Measurements from ENCODE around the gene KIF2A. TPM values are rescaled to one million over a fixed set of nuclear protein-coding genes. Genes with fewer than 3 reads are reported as not detected.

The KIF2A gene
- total and polyA plus RNA-seq, 9 of the 15 experiments (the other 6 are each of a cell fraction or from before 2014, with no cell fraction given) = 42.6 to 126 (median 77.6) TPM

DNA sequence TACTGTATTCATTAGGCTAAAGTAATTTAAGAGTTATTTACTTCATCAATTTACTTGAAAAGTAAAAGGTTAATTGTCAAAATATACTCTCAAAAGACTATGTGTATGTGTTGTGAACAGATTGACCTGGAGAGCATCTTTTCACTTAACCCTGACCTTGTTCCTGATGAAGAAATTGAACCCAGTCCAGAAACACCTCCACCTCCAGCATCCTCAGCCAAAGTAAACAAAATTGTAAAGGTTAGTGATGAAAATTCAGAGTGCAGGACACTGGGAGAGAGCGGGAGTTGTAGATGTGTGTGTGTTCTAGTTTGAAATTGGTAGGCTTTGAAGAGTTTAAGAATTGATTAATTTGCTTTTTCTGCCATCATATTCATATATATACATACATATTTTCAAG is 41.9 kb downstream of the KIF2A start:
- H3K9me3 ChIP-seq (replicated peaks; ENCODE audit: control insufficient read depth, insufficient read depth, low read depth, low read length) = no peaks in the 10 kb centered on the region
- no peaks in the 10 kb centered on the region for H3K9me1 ChIP-seq (ENCODE audit: control insufficient read depth, insufficient read depth, low read length)
- no peaks in the 10 kb centered on the region for H3K27me3 ChIP-seq (ENCODE audit: control insufficient read depth in 2 of 2, insufficient read depth in 2 of 2, low read length in 2 of 2)
- no peaks in the 10 kb centered on the region for H4K20me1 ChIP-seq (replicated peaks; ENCODE audit: control insufficient read depth, insufficient read depth, low read length)
- ChIA-PET CTCF (ENCODE audit: low intra/inter-chr PET ratio) (no interaction called here), POLR2A (no interaction called here)
- no peak overlapping the region for H3K4me2 ChIP-seq (ENCODE audit: insufficient read depth, low read length)
- FAIRE-seq = no peak
- H3K4me3 ChIP-seq = no peak overlapping the region
- no peak for DNase-seq (ENCODE audit: extremely low read depth in 1 of 4, low spot score in 3 of 4)
- H3K79me2 ChIP-seq (ENCODE audit: control insufficient read depth, insufficient read depth, low read length) = peaks cover 62% of the 10 kb centered on the region
- peaks cover 55% of the 10 kb centered on the region for H3K36me3 ChIP-seq (ENCODE audit: control insufficient read depth, insufficient read depth, low read length)
- intact Hi-C loops (cut with micrococcal nuclease) (loop anchor here (5.0 kb wide), 1 partner anchor 121 kb away; no protein-coding TSS in a partner anchor), in situ Hi-C loops (cut with MboI) (no loop called here)
- ATAC-seq = no peak
- peaks cover 0 to 10% of the 10 kb centered on the region in 2 experiments; a peak in 2 of 5 replicates for H3K4me1 ChIP-seq (replicated peaks in 1 of 2; ENCODE audit: control insufficient read depth in 2 of 2, insufficient read depth in 2 of 2, low read length in 2 of 2)
- WGBS (ENCODE audit: insufficient coverage, low coverage, missing lambda C conversion rate) = 88% methylated on average over 1 of the region's 1 CpG
- H3K27ac ChIP-seq (ENCODE audit: extremely low read depth, low read depth, low read length) = no peak overlapping the region
- H3K9ac ChIP-seq (ENCODE audit: insufficient read depth in 1 of 2, low read depth in 2 of 2, low read length in 2 of 2) = no peak overlapping the region
- BruUV-seq (replicated peaks) = no TSS peak
- no peak overlapping the region for H2AFZ ChIP-seq (ENCODE audit: low read depth, low read length)
- no peak for TF ChIP-seq U2AF1 (optimal IDR thresholded peaks at IDR 0.05; ENCODE audit: low read depth, low read length)
- TF ChIP-seq HNRNPK (IDR thresholded peaks at IDR 0.05; ENCODE audit: low read depth, low read length, poor library complexity, severe bottlenecking) = no peak
- TF ChIP-seq KAT8 (IDR thresholded peaks at IDR 0.05; ENCODE audit: low read depth) = no peak
- no peak for TF ChIP-seq SP1 (CRISPR knock-in tag; IDR thresholded peaks at IDR 0.05)
- no peak for TF ChIP-seq RAD51 (IDR thresholded peaks at IDR 0.05; ENCODE audit: borderline replicate concordance, low read depth)
- TF ChIP-seq, protein P1, sequence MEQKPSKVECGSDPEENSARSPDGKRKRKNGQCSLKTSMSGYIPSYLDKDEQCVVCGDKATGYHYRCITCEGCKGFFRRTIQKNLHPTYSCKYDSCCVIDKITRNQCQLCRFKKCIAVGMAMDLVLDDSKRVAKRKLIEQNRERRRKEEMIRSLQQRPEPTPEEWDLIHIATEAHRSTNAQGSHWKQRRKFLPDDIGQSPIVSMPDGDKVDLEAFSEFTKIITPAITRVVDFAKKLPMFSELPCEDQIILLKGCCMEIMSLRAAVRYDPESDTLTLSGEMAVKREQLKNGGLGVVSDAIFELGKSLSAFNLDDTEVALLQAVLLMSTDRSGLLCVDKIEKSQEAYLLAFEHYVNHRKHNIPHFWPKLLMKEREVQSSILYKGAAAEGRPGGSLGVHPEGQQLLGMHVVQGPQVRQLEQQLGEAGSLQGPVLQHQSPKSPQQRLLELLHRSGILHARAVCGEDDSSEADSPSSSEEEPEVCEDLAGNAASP (IDR thresholded peaks at IDR 0.05) = no peak
- no peak for TF ChIP-seq ZNF707 (CRISPR knock-in tag; conservative IDR thresholded peaks at IDR 0.05)
- no peak for TF ChIP-seq NCOA4 (IDR thresholded peaks at IDR 0.05; ENCODE audit: partially characterized antibody)
- TF ChIP-seq HDAC6 (IDR thresholded peaks at IDR 0.05; ENCODE audit: low read depth, low read length) = no peak
- TF ChIP-seq, protein P2, sequence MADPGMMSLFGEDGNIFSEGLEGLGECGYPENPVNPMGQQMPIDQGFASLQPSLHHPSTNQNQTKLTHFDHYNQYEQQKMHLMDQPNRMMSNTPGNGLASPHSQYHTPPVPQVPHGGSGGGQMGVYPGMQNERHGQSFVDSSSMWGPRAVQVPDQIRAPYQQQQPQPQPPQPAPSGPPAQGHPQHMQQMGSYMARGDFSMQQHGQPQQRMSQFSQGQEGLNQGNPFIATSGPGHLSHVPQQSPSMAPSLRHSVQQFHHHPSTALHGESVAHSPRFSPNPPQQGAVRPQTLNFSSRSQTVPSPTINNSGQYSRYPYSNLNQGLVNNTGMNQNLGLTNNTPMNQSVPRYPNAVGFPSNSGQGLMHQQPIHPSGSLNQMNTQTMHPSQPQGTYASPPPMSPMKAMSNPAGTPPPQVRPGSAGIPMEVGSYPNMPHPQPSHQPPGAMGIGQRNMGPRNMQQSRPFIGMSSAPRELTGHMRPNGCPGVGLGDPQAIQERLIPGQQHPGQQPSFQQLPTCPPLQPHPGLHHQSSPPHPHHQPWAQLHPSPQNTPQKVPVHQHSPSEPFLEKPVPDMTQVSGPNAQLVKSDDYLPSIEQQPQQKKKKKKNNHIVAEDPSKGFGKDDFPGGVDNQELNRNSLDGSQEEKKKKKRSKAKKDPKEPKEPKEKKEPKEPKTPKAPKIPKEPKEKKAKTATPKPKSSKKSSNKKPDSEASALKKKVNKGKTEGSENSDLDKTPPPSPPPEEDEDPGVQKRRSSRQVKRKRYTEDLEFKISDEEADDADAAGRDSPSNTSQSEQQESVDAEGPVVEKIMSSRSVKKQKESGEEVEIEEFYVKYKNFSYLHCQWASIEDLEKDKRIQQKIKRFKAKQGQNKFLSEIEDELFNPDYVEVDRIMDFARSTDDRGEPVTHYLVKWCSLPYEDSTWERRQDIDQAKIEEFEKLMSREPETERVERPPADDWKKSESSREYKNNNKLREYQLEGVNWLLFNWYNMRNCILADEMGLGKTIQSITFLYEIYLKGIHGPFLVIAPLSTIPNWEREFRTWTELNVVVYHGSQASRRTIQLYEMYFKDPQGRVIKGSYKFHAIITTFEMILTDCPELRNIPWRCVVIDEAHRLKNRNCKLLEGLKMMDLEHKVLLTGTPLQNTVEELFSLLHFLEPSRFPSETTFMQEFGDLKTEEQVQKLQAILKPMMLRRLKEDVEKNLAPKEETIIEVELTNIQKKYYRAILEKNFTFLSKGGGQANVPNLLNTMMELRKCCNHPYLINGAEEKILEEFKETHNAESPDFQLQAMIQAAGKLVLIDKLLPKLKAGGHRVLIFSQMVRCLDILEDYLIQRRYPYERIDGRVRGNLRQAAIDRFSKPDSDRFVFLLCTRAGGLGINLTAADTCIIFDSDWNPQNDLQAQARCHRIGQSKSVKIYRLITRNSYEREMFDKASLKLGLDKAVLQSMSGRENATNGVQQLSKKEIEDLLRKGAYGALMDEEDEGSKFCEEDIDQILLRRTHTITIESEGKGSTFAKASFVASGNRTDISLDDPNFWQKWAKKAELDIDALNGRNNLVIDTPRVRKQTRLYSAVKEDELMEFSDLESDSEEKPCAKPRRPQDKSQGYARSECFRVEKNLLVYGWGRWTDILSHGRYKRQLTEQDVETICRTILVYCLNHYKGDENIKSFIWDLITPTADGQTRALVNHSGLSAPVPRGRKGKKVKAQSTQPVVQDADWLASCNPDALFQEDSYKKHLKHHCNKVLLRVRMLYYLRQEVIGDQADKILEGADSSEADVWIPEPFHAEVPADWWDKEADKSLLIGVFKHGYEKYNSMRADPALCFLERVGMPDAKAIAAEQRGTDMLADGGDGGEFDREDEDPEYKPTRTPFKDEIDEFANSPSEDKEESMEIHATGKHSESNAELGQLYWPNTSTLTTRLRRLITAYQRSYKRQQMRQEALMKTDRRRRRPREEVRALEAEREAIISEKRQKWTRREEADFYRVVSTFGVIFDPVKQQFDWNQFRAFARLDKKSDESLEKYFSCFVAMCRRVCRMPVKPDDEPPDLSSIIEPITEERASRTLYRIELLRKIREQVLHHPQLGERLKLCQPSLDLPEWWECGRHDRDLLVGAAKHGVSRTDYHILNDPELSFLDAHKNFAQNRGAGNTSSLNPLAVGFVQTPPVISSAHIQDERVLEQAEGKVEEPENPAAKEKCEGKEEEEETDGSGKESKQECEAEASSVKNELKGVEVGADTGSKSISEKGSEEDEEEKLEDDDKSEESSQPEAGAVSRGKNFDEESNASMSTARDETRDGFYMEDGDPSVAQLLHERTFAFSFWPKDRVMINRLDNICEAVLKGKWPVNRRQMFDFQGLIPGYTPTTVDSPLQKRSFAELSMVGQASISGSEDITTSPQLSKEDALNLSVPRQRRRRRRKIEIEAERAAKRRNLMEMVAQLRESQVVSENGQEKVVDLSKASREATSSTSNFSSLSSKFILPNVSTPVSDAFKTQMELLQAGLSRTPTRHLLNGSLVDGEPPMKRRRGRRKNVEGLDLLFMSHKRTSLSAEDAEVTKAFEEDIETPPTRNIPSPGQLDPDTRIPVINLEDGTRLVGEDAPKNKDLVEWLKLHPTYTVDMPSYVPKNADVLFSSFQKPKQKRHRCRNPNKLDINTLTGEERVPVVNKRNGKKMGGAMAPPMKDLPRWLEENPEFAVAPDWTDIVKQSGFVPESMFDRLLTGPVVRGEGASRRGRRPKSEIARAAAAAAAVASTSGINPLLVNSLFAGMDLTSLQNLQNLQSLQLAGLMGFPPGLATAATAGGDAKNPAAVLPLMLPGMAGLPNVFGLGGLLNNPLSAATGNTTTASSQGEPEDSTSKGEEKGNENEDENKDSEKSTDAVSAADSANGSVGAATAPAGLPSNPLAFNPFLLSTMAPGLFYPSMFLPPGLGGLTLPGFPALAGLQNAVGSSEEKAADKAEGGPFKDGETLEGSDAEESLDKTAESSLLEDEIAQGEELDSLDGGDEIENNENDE (IDR thresholded peaks at IDR 0.05; ENCODE audit: low read depth, low read length) = no peak
- TF ChIP-seq MTA1 (IDR thresholded peaks at IDR 0.05; ENCODE audit: borderline replicate concordance) = no peak
- TF ChIP-seq FOXJ2 (tag; IDR thresholded peaks at IDR 0.05) = no peak
